ENCODE data around the gene MSANTD1.

The MSANTD1 gene

GRCh38 chr4:3303923-3304710 is 55.2 kb downstream of the MSANTD1 start:
- no peak for DNase-seq (ENCODE audit: low spot score)

GRCh38 chr4:3304831-3305609 is 56.1 kb downstream of the MSANTD1 start:
- no peak for DNase-seq (ENCODE audit: low spot score)

GRCh38 chr4:3305610-3306371 is 56.8 kb downstream of the MSANTD1 start:
- DNase-seq (ENCODE audit: low spot score) = no peak

Data from RKO (cell line).